HFFc6 (cell line): ENCODE measurements around the gene KRT14. TPM values are rescaled to one million over a fixed set of nuclear protein-coding genes. Genes with fewer than 3 reads are reported as not detected.
"Not testable (repeated sequence)": the region's sequence is repeated elsewhere in the genome, so short reads cannot be mapped to it uniquely, and the experiment has no call there.

ENCODE experiments used
- DNase-seq: peaks from one replicate; pipeline ENCODE4 v3.0.0-alpha.2; 2018
- H3K27ac Mint-ChIP-seq: 2 replicates; pipeline ENCODE4 v1.8.0; 2020; ENCODE audit warnings: mild to moderate bottlenecking, mixed read lengths
- H3K27me3 Mint-ChIP-seq: 2 replicates; pipeline ENCODE4 v1.8.0; 2021; ENCODE audit warnings: mild to moderate bottlenecking, moderate library complexity, mixed read lengths; ENCODE audit not compliant: insufficient read depth
- H3K36me3 Mint-ChIP-seq: 2 replicates; pipeline ENCODE4 v1.8.0; 2021; ENCODE audit warnings: low read depth, mixed read lengths
- H3K4me1 Mint-ChIP-seq: 2 replicates; pipeline ENCODE4 v1.8.0; 2020; ENCODE audit warnings: low read depth, mixed read lengths
- H3K4me3 Mint-ChIP-seq: 2 replicates; pipeline ENCODE4 v1.8.0; 2020; ENCODE audit warnings: mild to moderate bottlenecking, moderate library complexity, mixed read lengths
- H3K9me3 Mint-ChIP-seq: 2 replicates; pipeline ENCODE4 v1.8.0; 2020; ENCODE audit warnings: mild to moderate bottlenecking, mixed read lengths
- total RNA-seq, 6 experiments: library from RNA; stranded (reverse); fragmentation: NEBNext Ultra II Directional; extraction: Animal tissue kit (Norgen Biotek cat#: 25700); gene quantifications; 2 replicates in 1 of 6; 3 replicates in 5 of 6; pipeline ENCODE4 v1.2.3, GENCODE V29; 2021
- TF ChIP-seq, protein P1 (sequence below): fragments of 200-600 bp; sonication (generic); IDR thresholded peaks from 2 replicates; pipeline ENCODE4 v1.5.0; 2021; ENCODE audit warnings: antibody characterized with exemption, mild to moderate bottlenecking

Gene KRT14
- total RNA-seq, 6 experiments from 2014 or later = 0.14 to 2.0 (median 1.5) TPM

- Mint-ChIP-seq H3K27me3 (peaks cover 28% of the 10 kb centered on the region), H3K36me3 (no peaks in the 10 kb centered on the region), H3K4me1 (peaks cover 18% of the 10 kb centered on the region), H3K27ac (no peak overlapping the region), H3K9me3 (no peaks in the 10 kb centered on the region), H3K4me3 (no peak overlapping the region)
- DNase-seq = no peak
- TF ChIP-seq, protein P1, sequence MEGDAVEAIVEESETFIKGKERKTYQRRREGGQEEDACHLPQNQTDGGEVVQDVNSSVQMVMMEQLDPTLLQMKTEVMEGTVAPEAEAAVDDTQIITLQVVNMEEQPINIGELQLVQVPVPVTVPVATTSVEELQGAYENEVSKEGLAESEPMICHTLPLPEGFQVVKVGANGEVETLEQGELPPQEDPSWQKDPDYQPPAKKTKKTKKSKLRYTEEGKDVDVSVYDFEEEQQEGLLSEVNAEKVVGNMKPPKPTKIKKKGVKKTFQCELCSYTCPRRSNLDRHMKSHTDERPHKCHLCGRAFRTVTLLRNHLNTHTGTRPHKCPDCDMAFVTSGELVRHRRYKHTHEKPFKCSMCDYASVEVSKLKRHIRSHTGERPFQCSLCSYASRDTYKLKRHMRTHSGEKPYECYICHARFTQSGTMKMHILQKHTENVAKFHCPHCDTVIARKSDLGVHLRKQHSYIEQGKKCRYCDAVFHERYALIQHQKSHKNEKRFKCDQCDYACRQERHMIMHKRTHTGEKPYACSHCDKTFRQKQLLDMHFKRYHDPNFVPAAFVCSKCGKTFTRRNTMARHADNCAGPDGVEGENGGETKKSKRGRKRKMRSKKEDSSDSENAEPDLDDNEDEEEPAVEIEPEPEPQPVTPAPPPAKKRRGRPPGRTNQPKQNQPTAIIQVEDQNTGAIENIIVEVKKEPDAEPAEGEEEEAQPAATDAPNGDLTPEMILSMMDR = no peak
Observed at GRCh38 chr17:41617698-41618097, 31.0 kb upstream of the KRT14 start.

- Mint-ChIP-seq H3K9me3 (no peaks in the 10 kb centered on the region), H3K4me1 (peaks cover 22% of the 10 kb centered on the region), H3K27me3 (peaks cover 26% of the 10 kb centered on the region), H3K27ac (no peak overlapping the region), H3K4me3 (no peak overlapping the region), H3K36me3 (no peaks in the 10 kb centered on the region)
- no peak for DNase-seq
- TF ChIP-seq, protein P1 = no peak
Observed at GRCh38 chr17:41617136-41617535, 30.4 kb upstream of the KRT14 start.

DNA sequence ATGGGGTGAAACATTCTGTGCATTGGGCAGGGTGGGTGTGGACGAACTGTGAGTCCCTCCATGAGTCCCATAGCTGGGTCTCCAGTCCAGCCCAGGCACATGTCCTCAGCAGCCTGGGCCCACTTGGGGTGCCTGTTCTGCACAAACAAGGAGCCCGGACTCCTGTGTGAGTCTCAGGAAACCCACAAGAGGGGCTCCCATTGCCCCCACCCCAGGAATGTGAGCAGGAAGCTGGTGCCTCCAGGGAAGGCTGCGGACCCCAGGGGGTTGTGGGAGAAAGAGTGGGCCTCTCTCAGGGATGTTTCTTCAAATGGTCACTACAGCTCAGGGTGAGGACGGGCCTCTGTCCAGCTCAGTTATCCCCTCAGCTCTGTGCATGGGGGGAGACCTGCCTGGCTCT is 29.8 kb upstream of the KRT14 start:
- H3K36me3 Mint-ChIP-seq, H3K27ac Mint-ChIP-seq, H3K4me3 Mint-ChIP-seq, DNase-seq, H3K9me3 Mint-ChIP-seq: not testable (repeated sequence)
- H3K27me3 Mint-ChIP-seq = peaks cover 27% of the 10 kb centered on the region
- peaks cover 21% of the 10 kb centered on the region for H3K4me1 Mint-ChIP-seq

GRCh38 chr17:41615454-41615853 is 28.8 kb upstream of the KRT14 start:
- Mint-ChIP-seq H3K27me3 (peaks cover 26% of the 10 kb centered on the region), H3K4me1 (peaks cover 14% of the 10 kb centered on the region), H3K36me3 (no peaks in the 10 kb centered on the region), H3K9me3 (no peaks in the 10 kb centered on the region), H3K27ac (no peak overlapping the region), H3K4me3 (no peak overlapping the region)
- TF ChIP-seq, protein P1 = no peak; the same call in 1 of the 2 replicates
- peak; percentile 1 for DNase-seq

- peaks cover 14% of the 10 kb centered on the region for H3K4me1 Mint-ChIP-seq
- not testable (repeated sequence) for H3K27ac Mint-ChIP-seq, H3K36me3 Mint-ChIP-seq, DNase-seq, H3K9me3 Mint-ChIP-seq, H3K4me3 Mint-ChIP-seq
- peaks cover 28% of the 10 kb centered on the region for H3K27me3 Mint-ChIP-seq
Observed at GRCh38 chr17:41614767-41615166, 28.1 kb upstream of the KRT14 start.

GRCh38 chr17:41614098-41614497 is 27.4 kb upstream of the KRT14 start:
- H3K36me3 Mint-ChIP-seq = no peaks in the 10 kb centered on the region
- TF ChIP-seq, protein P1 = no peak
- peaks cover 14% of the 10 kb centered on the region for H3K4me1 Mint-ChIP-seq
- no peak for DNase-seq
- no peak overlapping the region for H3K4me3 Mint-ChIP-seq
- H3K9me3 Mint-ChIP-seq = no peaks in the 10 kb centered on the region
- H3K27ac Mint-ChIP-seq = no peak overlapping the region
- peaks cover 32% of the 10 kb centered on the region for H3K27me3 Mint-ChIP-seq
